NCI-H1417 treated with DMSO at 0.1 percent for 48 hours (cell line): Measurements from ENCODE around the gene CALML4.
"Not testable (repeated sequence)": the region's sequence is repeated elsewhere in the genome, so short reads cannot be mapped to it uniquely, and the experiment has no call there.

Experiments used
- DNase-seq: peaks from one replicate; lab custom pipeline; 2025; lab: John Stamatoyannopoulos, UW

Gene CALML4

DNA sequence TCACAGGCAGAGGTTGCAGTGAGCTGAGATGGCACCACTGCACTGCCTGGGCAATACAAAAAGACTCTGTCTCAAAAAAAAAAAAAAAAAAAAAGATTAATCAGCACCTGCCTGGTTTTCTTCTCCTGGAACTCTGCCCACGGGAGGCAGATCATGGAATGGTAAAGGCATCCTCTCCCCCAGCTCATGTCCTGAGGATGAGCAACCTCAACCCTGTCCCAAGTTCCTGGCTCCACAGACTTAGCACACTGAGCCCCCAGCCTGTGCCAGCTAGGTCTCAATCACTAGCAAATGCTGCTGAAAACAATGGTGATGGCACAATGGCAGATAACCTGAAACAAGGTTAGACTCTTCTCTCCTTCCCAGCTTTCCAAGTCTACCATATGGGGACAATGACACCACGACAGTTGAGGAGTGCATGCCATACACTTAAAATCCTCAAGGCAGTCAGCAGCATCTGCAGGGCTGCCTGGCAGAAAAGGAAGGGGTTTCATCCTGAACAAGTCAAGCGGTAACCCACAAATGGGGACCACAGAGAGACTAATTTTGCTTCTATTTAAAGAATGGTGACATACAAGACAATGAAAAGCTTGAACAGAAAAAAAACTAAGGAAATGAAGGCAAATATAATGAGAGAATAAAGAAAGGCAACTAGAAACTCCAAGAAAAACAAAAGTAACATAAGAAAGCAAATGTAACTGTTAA, 19.6 kb upstream of the CALML4 start:
- no peak for DNase-seq

GRCh38 chr15:68224108-68224507, 19.0 kb upstream of the CALML4 start:
- DNase-seq = no peak

GRCh38 chr15:68223171-68223570, 18.0 kb upstream of the CALML4 start:
- DNase-seq = no peak

GRCh38 chr15:68222432-68222743, 17.3 kb upstream of the CALML4 start:
- not testable (repeated sequence) for DNase-seq

- DNase-seq = not testable (repeated sequence)
Observed at GRCh38 chr15:68221530-68222431, 16.6 kb upstream of the CALML4 start.

DNA sequence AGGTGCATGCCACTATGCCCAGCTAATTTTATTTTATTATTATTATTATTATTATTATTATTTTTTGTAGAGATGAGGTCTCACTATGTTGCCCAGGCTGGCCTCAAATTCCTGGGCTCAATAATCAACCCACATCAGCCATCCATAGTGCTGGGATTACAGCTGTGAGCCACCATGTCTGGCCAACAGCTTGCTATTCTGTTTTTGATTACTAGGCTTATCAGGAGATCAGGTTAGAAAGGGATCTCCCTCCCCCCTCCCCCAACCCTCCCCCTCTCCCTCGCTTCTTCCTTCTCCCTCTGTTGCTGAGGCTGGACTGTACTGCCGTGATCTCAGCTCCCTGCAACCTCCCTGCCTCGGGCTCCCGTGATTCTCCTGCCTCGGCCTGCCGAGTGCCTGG, 15.8 kb upstream of the CALML4 start:
- no peak for DNase-seq

- DNase-seq = no peak
Observed at GRCh38 chr15:68220489-68220888, 15.4 kb upstream of the CALML4 start.

- DNase-seq = no peak
Observed at GRCh38 chr15:68218847-68219798, 14.0 kb upstream of the CALML4 start.

GRCh38 chr15:68218331-68218730, 13.2 kb upstream of the CALML4 start:
- DNase-seq = no peak

- DNase-seq = no peak
Observed at GRCh38 chr15:68217341-68217740, 12.2 kb upstream of the CALML4 start.

DNA sequence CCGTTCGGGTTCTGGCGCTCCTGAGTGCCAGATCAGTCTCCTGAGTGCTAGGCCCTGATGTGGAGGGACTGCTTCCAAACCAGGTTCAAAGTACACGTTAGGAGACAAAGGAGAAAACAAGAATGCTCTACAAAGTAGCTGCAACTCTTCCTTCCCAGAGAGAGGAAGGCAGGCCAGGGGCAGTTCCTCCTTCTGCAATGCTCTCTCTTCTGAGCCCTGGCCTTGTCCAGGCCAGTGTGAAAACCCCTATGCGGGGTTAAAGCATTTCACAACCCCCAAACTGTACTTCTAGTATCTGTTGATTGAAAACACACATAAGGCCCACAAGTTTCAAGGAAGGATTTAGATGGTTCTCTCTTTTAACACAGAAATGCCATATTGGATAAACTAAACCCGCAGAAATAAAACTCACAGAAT, 9.7 kb upstream of the CALML4 start:
- no peak for DNase-seq

DNA sequence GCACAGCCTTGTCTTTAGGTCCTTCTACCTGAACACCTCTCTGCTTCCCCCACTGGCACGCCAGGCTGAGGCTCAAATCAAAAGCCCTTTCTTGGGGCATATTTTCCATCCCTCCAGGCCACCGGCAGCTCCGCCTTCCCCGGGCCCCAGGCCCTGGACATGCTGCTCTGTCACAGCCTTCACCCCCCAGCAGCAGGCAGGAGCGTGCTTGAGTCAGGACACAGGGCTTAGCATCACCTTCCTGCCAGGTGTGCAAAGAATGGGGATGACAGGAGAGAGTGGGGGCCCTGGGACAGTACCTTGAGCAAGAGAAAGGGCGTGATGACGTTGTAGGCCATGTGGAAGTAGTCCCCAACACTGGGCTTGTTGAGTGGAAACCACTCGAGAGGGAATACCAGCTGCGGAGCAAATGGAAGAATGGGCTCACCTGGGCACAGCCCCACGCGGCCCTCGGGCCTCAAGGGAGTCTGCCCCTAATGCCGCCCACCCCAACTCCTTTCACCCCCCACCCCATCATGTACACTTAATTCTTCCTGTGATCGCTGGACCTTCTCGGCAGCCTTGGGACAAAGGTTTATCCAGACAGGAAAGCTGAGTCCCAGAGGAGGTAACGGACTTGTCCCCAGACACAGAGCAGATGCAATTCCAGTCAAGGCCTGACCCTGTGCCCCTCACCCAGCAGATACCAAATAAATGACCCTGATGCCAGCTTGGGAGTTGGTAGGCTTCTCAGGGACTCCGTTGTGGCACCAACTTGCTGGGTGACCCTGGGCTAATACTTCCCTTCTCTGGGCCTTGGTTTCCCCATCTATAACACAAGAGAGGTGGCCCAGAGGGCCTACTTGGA, 9.1 kb upstream of the CALML4 start:
- DNase-seq = no peak

DNA sequence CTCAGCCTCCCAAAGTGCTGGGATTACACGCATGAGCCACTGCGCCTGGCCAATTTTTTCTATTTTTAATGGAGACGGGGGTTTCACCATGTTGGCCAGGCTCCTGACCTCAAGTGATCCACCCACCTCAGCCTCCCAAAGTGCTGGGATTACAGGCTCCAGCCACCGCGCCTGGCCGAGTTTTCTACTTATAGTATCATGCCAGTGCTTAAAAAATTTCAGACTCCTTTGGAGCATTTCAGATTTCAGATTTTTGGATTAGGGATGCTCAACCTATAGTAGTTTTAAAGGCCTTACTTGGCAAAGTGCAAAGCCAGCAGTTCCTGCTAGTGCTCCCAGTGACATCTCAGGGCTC, 8.3 kb upstream of the CALML4 start:
- not testable (repeated sequence) for DNase-seq

- DNase-seq = no peak
Observed at GRCh38 chr15:68211656-68212320, 6.7 kb upstream of the CALML4 start.

DNA sequence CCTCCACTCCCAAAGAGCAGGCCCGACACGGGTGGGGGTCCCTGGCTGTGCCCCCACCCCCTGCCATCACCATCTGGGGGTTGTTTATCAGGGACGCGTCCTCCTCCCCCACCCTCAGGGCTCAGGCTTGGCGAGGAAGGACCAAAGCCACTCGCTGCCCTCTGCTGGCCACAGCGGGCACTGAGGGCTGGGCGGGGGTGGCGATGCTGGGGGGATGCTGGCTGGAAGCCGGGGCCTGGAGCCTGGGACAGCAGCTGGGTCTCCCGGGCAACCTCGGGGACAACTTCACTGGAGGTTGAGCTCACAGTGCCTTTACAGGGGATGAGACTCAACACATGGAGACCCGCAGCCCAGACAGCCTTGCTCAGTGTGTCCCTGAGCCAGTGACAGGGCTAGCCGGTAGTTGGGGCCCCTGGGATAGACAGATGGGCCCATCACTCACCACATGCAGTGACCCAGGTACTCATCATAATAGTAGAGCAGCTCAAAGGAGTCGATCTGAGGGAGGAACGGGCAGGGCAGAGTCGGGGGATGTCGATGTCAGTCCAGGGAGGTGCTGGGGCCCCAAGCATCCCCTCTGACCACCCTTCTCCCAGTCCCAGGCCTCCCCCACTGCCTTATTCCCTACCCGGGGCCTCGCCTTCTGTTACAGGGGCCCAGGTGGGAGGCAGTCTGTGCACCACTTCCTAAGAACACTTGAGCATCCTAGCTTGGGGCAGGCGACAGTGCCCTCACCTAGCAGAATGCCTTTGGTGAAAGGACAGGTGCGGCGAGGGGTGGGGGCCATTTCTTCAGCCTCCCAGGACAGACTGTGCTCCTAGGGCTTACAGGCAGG, 5.9 kb upstream of the CALML4 start:
- no peak for DNase-seq

- DNase-seq = no peak
Observed at GRCh38 chr15:68210409-68210756, 5.3 kb upstream of the CALML4 start.

GRCh38 chr15:68209735-68210408, 4.7 kb upstream of the CALML4 start:
- no peak for DNase-seq

GRCh38 chr15:68209272-68209671, 4.1 kb upstream of the CALML4 start:
- no peak for DNase-seq

GRCh38 chr15:68208636-68209240, 3.6 kb upstream of the CALML4 start:
- DNase-seq = no peak
